COLO829 (cell line): ENCODE results near the gene CCR2.

Source experiments
- DNase-seq: peaks from one replicate; pipeline ENCODE4 v3.0.0; 2012; ENCODE audit warnings: low spot score

The CCR2 gene

DNA sequence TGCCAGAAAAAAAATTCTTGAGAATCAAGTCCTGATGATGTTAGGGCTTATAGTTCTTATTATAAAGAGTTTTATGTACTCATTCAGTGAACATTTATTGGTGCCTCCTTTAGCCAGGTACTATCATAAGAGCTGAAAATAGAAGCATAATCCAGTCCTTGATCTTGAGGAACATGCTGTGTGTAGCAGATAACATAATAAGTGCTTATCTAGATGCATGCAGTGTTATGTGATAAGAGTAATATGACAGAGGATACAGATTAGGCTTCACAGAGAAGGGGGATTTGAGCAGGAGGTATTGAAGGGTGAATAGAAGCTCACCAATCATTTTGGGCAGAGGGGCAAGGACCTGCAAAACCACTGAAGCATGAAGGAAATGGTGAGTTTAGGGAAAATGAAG is 1.1 kb downstream of the CCR2 start:
- DNase-seq, result no peak

DNA sequence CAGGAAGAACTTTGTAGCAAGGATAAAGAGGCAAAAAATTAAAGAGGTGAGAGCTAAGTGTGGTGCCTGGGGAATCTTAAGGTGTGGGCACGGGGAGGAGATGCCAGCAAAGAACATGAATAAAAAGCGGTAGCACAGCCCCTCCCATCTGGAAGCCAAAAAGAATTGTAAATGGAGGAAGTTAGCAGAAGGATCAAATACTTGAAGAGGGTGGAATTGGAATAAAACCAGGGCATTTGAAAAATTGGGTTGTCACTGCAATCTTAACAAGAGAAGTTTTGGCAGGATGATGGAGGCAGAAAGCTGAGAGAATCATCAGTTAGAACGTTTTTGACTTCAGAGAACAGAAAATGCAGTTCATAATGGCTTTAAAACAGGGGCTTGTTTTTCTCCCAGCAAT is 2.4 kb downstream of the CCR2 start:
- no peak for DNase-seq

DNA sequence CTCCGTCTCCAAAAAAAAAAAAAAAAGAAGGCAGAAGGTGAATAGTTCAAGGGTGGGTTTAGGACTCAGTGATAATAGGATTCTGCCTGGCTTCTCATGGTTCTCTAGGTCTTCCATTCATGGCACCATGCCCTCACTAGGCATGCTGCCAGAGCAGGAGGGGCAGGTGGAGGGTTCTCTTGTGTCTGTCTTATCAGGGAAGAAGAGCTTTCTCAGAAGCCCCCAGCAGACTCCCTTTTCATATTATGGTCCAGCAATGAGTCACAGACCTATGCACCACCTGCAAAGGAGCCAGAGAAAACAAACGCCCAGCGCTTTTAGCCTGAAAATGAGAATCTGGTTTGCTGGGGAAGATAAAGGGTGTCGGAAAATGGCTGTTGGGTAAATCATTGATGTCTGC is 3.0 kb downstream of the CCR2 start:
- no peak for DNase-seq

DNA sequence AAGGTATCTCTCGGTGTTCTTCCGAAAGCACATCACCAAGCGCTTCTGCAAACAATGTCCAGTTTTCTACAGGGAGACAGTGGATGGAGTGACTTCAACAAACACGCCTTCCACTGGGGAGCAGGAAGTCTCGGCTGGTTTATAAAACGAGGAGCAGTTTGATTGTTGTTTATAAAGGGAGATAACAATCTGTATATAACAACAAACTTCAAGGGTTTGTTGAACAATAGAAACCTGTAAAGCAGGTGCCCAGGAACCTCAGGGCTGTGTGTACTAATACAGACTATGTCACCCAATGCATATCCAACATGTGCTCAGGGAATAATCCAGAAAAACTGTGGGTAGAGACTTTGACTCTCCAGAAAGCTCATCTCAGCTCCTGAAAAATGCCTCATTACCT is 4.6 kb downstream of the CCR2 start:
- no peak for DNase-seq

DNA sequence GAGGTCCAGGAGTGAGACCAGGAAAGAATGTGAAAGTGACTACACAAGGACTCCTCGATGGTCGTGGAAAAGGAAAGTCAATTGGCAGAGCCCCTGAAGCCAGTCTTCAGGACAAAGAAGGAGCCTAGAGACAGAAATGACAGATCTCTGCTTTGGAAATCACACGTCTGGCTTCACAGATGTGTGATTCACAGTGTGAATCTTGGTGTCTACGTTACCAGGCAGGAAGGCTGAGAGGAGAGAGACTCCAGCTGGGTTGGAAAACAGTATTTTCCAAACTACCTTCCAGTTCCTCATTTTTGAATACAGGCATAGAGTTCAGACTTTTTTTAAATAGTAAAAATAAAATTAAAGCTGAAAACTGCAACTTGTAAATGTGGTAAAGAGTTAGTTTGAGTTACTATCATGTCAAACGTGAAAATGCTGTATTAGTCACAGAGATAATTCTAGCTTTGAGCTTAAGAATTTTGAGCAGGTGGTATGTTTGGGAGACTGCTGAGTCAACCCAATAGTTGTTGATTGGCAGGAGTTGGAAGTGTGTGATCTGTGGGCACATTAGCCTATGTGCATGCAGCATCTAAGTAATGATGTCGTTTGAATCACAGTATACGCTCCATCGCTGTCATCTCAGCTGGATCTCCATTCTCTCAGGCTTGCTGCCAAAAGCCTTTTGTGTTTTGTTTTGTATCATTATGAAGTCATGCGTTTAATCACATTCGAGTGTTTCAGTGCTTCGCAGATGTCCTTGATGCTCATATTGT is 6.0 kb downstream of the CCR2 start:
- DNase-seq, result no peak

DNA sequence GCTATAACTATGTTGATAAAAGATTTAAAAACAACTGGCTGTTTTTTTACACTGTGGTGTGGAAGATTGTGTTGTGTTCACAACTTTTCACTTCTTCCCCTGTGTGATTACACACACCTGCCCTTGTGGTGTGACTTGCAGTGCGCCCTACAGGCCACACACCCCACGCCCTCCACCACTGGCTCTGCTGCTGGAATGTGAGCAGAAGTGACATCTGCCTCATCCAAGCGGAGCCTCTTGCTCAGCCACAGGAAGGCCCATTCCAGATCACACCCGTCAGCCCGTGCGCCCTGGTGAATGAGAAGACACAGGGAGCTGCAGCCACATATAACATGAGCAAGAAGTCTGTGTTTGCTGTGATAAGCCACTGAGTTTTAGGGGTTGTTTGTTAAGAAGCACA is 7.0 kb downstream of the CCR2 start:
- DNase-seq, result no peak

DNA sequence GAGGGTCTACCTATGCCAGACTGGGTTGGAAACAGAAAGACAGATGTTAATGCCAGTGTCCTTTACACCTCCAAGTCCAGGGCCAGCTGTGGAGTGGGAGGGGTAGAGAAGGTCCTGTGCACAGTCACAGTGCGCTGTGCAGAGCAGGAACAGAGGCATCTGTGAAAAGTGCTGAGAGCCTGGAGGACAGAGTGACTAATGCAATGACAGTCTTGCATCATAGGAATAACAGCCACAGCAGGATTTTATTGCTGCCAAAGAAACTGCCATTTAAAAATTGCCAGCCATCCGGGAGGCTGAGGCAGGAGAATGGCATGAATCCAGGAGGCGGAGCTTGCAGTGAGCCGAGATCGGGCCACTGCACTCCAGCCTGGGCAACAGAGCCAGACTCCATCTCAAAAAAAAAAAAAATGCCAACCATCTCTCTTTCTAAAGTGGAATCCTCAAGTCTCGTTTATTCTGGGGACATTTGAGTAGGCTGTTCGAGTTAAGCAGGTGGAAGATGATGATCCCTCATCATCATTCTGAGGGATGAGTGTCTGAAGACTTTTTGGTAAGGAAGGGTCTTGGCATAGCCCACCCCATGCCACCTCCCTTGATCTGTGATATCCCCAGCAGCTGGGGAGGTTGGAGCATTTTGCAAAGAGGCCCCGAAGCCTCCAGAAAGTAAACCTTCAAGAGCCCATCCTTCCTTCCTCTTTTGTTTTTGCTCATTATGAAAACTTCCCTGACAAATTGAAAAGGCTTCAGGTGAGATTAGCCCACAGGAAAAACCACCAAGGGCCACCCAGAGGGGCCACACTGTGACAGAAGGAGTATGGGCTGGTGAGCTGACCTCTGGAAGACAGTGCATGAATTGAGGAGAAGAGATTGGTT is 7.7 kb downstream of the CCR2 start:
- no peak for DNase-seq

DNA sequence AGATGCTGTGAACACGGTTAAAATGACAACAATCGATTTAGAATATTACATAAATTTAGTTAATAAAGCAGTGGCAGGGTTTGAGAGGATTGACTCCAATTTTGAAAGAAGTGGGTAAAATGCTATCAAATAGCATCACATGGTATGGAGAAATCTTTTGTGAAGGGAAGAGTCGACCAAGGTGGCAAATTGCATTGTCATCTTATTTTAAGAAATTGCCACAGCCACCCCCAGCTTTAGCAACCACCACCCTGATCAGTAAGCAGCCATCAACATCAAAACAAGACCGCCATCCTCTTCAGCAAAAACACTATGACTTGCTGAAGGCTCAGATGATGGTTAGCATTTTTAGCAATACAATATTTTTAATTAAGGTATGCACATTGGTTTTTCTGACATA is 11.1 kb downstream of the CCR2 start:
- DNase-seq, result no peak

DNA sequence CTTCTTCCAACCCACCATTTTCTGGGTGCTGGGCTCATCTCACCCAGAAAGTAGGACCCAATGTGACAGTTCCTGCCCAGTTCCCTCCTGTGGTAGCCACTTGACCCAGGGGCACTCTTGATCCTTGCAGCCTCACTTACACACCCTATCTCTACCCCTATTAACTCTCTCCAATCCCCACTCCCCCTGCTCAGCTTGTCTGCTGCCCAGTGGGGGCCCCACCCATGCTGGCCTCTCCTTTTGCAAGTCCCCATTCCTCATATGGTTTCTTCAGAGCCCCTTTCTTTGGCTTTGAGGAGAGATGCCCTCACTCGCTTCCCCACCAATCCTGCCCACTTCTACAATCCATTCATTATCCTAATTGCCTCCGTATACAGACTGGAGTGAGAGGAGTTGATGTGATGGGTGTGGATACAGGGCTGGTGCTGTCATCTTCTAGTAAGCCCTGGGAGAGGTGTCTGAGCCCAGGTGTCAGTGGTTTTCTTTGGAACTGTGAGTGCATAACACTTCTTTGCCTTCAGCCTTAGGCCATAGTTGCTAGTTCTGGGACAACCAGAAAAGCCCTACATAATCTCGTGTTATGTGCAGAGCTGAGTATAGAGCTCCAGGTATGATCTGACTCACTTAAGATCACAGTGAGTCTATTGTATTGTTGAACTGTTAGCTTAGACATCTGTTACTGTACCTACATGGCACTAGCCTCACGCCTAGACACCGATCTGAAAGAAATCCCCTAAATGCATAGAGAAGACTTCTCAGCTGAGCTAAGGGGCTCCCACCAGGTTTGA is 12.0 kb downstream of the CCR2 start:
- no peak for DNase-seq

DNA sequence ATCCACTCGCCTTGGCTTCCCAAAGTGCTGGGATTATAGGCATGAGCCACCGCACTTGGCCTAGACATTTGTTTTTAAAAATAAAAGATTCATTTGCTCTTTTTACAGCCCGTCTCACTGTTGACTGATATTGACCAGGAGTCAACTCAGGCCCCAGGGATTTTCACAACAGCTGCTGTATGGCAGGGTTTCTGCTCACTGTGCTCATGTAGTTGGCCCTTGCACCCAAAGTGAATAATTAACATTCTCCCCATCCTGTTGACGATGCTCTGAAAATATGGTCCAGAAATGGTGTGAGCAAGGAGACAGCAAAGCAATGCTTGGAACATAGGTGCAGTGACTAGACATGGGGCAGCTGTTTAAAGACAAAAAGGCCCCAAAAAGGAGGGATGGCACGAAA is 13.9 kb downstream of the CCR2 start:
- DNase-seq, result no peak

DNA sequence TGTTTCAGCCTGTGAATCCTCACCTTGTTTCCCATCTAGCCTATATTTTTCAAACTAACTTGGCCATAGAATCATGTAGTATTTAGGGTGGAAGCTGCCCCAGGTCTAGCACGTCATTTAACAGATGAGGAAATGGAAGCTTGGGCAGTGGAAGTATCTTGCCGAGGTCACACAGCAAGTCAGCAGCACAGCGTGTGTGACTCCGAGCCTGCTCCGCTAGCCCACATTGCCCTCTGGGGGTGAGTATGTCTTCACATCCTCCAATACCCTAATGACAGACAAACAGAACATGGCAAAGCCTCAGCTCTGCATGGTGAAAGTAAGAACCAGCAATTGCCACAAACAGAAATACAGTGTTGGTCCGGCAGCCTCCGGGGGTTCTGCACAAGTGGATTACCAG is 14.7 kb downstream of the CCR2 start:
- no peak for DNase-seq

DNA sequence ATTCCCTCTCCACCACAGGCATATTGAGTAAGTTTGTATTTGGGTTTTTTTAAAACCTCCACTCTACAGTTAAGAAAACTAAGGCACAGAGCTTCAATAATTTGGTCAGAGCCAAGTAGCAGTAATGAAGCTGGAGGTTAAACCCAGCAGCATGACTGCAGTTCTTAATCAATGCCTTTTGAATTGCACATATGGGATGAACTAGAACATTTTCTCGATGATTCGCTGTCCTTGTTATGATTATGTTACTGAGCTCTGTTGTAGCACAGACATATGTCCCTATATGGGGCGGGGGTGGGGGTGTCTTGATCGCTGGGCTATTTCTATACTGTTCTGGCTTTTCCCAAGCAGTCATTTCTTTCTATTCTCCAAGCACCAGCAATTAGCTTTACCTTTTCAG is 15.2 kb downstream of the CCR2 start:
- DNase-seq, result no peak

DNA sequence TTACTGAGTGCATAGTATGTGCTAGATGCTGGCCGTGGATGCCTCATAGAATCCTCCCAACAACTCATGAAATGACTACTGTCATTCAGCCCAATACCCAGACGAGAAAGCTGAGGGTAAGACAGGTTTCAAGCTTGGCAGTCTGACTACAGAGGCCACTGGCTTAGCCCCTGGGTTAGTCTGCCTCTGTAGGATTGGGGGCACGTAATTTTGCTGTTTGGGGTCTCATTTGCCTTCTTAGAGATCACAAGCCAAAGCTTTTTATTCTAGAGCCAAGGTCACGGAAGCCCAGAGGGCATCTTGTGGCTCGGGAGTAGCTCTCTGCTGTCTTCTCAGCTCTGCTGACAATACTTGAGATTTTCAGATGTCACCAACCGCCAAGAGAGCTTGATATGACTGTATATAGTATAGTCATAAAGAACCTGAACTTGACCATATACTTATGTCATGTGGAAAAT is 15.8 kb downstream of the CCR2 start:
- DNase-seq, result no peak

DNA sequence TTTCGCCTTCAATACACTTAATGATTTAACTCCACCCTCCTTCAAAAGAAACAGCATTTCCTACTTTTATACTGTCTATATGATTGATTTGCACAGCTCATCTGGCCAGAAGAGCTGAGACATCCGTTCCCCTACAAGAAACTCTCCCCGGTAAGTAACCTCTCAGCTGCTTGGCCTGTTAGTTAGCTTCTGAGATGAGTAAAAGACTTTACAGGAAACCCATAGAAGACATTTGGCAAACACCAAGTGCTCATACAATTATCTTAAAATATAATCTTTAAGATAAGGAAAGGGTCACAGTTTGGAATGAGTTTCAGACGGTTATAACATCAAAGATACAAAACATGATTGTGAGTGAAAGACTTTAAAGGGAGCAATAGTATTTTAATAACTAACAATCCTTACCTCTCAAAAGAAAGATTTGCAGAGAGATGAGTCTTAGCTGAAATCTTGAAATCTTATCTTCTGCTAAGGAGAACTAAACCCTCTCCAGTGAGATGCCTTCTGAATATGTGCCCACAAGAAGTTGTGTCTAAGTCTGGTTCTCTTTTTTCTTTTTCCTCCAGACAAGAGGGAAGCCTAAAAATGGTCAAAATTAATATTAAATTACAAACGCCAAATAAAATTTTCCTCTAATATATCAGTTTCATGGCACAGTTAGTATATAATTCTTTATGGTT is 17.1 kb downstream of the CCR2 start, which contains the start of gene CCR5:
Gene CCR5 (plus strand): TSS at position 108 of the 680 bp plus-strand sequence. CDS start 1,957 bp downstream, outside the sequence.
- no peak for DNase-seq

DNA sequence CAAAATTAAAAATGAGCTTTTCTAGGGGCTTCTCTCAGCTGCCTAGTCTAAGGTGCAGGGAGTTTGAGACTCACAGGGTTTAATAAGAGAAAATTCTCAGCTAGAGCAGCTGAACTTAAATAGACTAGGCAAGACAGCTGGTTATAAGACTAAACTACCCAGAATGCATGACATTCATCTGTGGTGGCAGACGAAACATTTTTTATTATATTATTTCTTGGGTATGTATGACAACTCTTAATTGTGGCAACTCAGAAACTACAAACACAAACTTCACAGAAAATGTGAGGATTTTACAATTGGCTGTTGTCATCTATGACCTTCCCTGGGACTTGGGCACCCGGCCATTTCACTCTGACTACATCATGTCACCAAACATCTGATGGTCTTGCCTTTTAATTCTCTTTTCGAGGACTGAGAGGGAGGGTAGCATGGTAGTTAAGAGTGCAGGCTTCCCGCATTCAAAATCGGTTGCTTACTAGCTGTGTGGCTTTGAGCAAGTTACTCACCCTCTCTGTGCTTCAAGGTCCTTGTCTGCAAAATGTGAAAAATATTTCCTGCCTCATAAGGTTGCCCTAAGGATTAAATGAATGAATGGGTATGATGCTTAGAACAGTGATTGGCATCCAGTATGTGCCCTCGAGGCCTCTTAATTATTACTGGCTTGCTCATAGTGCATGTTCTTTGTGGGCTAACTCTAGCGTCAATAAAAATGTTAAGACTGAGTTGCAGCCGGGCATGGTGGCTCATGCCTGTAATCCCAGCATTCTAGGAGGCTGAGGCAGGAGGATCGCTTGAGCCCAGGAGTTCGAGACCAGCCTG is 17.8 kb downstream of the CCR2 start:
- no peak for DNase-seq

DNA sequence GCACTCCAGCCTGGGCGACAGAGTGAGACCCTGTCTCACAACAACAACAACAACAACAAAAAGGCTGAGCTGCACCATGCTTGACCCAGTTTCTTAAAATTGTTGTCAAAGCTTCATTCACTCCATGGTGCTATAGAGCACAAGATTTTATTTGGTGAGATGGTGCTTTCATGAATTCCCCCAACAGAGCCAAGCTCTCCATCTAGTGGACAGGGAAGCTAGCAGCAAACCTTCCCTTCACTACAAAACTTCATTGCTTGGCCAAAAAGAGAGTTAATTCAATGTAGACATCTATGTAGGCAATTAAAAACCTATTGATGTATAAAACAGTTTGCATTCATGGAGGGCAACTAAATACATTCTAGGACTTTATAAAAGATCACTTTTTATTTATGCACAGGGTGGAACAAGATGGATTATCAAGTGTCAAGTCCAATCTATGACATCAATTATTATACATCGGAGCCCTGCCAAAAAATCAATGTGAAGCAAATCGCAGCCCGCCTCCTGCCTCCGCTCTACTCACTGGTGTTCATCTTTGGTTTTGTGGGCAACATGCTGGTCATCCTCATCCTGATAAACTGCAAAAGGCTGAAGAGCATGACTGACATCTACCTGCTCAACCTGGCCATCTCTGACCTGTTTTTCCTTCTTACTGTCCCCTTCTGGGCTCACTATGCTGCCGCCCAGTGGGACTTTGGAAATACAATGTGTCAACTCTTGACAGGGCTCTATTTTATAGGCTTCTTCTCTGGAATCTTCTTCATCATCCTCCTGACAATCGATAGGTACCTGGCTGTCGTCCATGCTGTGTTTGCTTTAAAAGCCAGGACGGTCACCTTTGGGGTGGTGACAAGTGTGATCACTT is 18.8 kb downstream of the CCR2 start:
- DNase-seq, result no peak

DNA sequence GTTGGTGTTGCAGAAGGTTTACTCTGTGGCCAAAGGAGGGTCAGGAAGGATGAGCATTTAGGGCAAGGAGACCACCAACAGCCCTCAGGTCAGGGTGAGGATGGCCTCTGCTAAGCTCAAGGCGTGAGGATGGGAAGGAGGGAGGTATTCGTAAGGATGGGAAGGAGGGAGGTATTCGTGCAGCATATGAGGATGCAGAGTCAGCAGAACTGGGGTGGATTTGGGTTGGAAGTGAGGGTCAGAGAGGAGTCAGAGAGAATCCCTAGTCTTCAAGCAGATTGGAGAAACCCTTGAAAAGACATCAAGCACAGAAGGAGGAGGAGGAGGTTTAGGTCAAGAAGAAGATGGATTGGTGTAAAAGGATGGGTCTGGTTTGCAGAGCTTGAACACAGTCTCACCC is 20.8 kb downstream of the CCR2 start:
- no peak for DNase-seq

DNA sequence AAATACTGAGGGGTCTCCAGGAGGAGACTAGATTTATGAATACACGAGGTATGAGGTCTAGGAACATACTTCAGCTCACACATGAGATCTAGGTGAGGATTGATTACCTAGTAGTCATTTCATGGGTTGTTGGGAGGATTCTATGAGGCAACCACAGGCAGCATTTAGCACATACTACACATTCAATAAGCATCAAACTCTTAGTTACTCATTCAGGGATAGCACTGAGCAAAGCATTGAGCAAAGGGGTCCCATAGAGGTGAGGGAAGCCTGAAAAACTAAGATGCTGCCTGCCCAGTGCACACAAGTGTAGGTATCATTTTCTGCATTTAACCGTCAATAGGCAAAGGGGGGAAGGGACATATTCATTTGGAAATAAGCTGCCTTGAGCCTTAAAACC is 21.3 kb downstream of the CCR2 start:
- DNase-seq, result no peak

DNA sequence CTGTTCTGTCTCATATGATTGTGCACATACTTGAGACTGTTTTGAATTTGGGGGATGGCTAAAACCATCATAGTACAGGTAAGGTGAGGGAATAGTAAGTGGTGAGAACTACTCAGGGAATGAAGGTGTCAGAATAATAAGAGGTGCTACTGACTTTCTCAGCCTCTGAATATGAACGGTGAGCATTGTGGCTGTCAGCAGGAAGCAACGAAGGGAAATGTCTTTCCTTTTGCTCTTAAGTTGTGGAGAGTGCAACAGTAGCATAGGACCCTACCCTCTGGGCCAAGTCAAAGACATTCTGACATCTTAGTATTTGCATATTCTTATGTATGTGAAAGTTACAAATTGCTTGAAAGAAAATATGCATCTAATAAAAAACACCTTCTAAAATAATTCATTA is 21.9 kb downstream of the CCR2 start:
- DNase-seq, result no peak

DNA sequence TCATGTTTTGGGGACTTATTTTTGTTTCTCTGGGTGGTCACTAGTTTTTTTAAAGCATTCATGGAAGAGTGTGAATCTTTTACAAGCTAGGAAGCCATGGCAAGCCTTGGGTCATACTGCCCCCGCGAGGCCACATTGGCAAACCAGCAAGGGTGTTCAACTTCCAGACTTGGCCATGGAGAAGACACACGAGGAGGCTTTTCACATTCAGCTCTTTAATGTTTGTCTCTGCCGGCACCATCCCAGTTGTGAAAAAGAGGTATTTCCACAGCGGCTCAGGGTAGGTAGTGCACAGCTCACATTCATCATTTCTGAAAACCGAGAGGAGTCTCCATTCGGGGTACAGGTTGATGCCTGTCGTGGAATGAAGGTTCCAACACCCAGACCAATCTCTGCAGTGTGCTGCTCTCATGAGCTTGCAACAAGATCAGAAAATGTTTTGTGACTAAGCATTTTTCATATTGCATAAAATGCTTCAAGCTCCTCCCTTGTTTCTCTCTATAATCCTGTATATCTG is 24.6 kb downstream of the CCR2 start:
- peak; percentile 80 for DNase-seq
